ENCODE data around the gene SEMA3C. TPM values are rescaled to one million over a fixed set of nuclear protein-coding genes. Genes with fewer than 3 reads are reported as not detected.

The SEMA3C gene
- total RNA-seq, 2 experiments from 2014 or later, result not detected

- POLR2A ChIA-PET, result no interaction called here
- Mint-ChIP-seq H3K27me3 (no peaks in the 10 kb centered on the region), H3K36me3 (ENCODE audit: low read depth) (no peaks in the 10 kb centered on the region), H3K27ac (no peak overlapping the region), H3K9me3 (peaks cover 2% of the 10 kb centered on the region), H3K4me3 (no peak overlapping the region), H3K4me1 (ENCODE audit: low read depth) (no peaks in the 10 kb centered on the region)
- CTCF ChIA-PET, result no interaction called here
- ATAC-seq (no peak), DNase-seq (no peak)
- no peak for TF ChIP-seq CTCF (IDR thresholded peaks at IDR 0.05)
- intact Hi-C loops (cut with micrococcal nuclease), result no loop called here
These were observed 49.6 kb downstream of the SEMA3C start for GRCh38 chr7:80869106-80869784.

GRCh38 chr7:80868566-80868965, 50.3 kb downstream of the SEMA3C start:
- no peak for TF ChIP-seq CTCF (IDR thresholded peaks at IDR 0.05)
- POLR2A ChIA-PET, result no interaction called here

GRCh38 chr7:80860554-80860953, 58.3 kb downstream of the SEMA3C start:
- TF ChIP-seq CTCF (IDR thresholded peaks at IDR 0.05), result no peak
- no peaks in the 10 kb centered on the region for H3K36me3 Mint-ChIP-seq (ENCODE audit: low read depth)
- no peaks in the 10 kb centered on the region for H3K4me1 Mint-ChIP-seq (ENCODE audit: low read depth)
- H3K9me3 Mint-ChIP-seq, result no peaks in the 10 kb centered on the region
- H3K27me3 Mint-ChIP-seq, result no peaks in the 10 kb centered on the region
- H3K4me3 Mint-ChIP-seq, result no peak overlapping the region
- ChIA-PET CTCF (no interaction called here), POLR2A (no interaction called here)
- intact Hi-C loops (cut with micrococcal nuclease), result no loop called here
- ATAC-seq (no peak), DNase-seq (no peak)
- no peak overlapping the region for H3K27ac Mint-ChIP-seq

More at GRCh38 chr7:80868566-80868965, 50.3 kb downstream of the SEMA3C start:
- DNase-seq, result no peak
- no peak overlapping the region for H3K4me3 Mint-ChIP-seq
- intact Hi-C loops (cut with micrococcal nuclease), result no loop called here
- H3K27me3 Mint-ChIP-seq, result no peaks in the 10 kb centered on the region
- CTCF ChIA-PET, result no interaction called here
- no peaks in the 10 kb centered on the region for H3K4me1 Mint-ChIP-seq (ENCODE audit: low read depth)
- no peak overlapping the region for H3K27ac Mint-ChIP-seq
- H3K36me3 Mint-ChIP-seq (ENCODE audit: low read depth), result no peaks in the 10 kb centered on the region
- peaks cover 2% of the 10 kb centered on the region for H3K9me3 Mint-ChIP-seq
- ATAC-seq, result no peak

- Mint-ChIP-seq H3K27me3 (no peaks in the 10 kb centered on the region), H3K27ac (no peak overlapping the region), H3K9me3 (no peaks in the 10 kb centered on the region), H3K4me3 (no peak overlapping the region), H3K4me1 (ENCODE audit: low read depth) (no peaks in the 10 kb centered on the region), H3K36me3 (ENCODE audit: low read depth) (no peaks in the 10 kb centered on the region)
- no peak for DNase-seq
- intact Hi-C loops (cut with micrococcal nuclease), result no loop called here
- ChIA-PET POLR2A (no interaction called here), CTCF (no interaction called here)
- ATAC-seq, result no peak
- TF ChIP-seq CTCF (IDR thresholded peaks at IDR 0.05), result no peak
These were observed 59.4 kb downstream of the SEMA3C start for GRCh38 chr7:80859272-80859970.

- intact Hi-C loops (cut with micrococcal nuclease), result no loop called here
- CTCF ChIA-PET, result no interaction called here
- ATAC-seq (no peak), DNase-seq (no peak)
- Mint-ChIP-seq H3K4me3 (no peak overlapping the region), H3K4me1 (ENCODE audit: low read depth) (no peaks in the 10 kb centered on the region), H3K27me3 (no peaks in the 10 kb centered on the region), H3K9me3 (no peaks in the 10 kb centered on the region), H3K36me3 (ENCODE audit: low read depth) (no peaks in the 10 kb centered on the region), H3K27ac (no peak overlapping the region)
- POLR2A ChIA-PET, result no interaction called here
- no peak for TF ChIP-seq CTCF (IDR thresholded peaks at IDR 0.05)
These were observed 60.5 kb downstream of the SEMA3C start for GRCh38 chr7:80858141-80858903.
